ENCODE measurements around the gene TMEM184B. TPM values are rescaled to one million over a fixed set of nuclear protein-coding genes. Genes with fewer than 3 reads are reported as not detected.
A peak's percentile ranks its signal among the peaks of the same experiment; 100 is the strongest.

Gene TMEM184B
- total RNA-seq, 4 donors from 2014 or later = 18.7 to 88.4 (median 41.1) TPM

- no peak for DNase-seq
- H3K27me3 ChIP-seq = no peaks in the 10 kb centered on the region
- TF ChIP-seq POLR2A (IDR thresholded peaks at IDR 0.05) = no peak
- TF ChIP-seq POLR2AphosphoS5 (IDR thresholded peaks at IDR 0.05) = peak in 1 of 3 donors; percentile 37
- no peak for TF ChIP-seq CTCF (IDR thresholded peaks at IDR 0.05)
- H3K36me3 ChIP-seq = no peaks in the 10 kb centered on the region
- WGBS, 2 donors (ENCODE audit: low coverage in 1 of 2) = 41 to 46% methylated on average over 14 of the region's 14 CpGs
- H3K27ac ChIP-seq = peak overlapping the region; percentile 80 to 88 (median 88)
- in situ Hi-C loops (cut with MboI; ENCODE audit: low pct_ligation_motif_present in 1 of 4, low pct_unique_long_range_greater_than_20kb in 1 of 4, low sequenced_read_pairs in 3 of 4) = no loop called here
- peak overlapping the region in 2 of 4 donors; percentile 3 to 38 for H3K4me3 ChIP-seq
- no peaks in the 10 kb centered on the region for H3K9me3 ChIP-seq
- peaks cover 27 to 58% (median 52%) of the 10 kb centered on the region in 4 donors for H3K4me1 ChIP-seq
- intact Hi-C loops (cut with DNase I; ENCODE audit: low total_unique reads) = no loop called here
These were observed 15.6 kb downstream of the TMEM184B start for GRCh38 chr22:38257181-38257580.

GRCh38 chr22:38255697-38256096 lies 17.1 kb downstream of the TMEM184B start:
- in situ Hi-C loops (cut with MboI; ENCODE audit: low pct_ligation_motif_present in 1 of 4, low pct_unique_long_range_greater_than_20kb in 1 of 4, low sequenced_read_pairs in 3 of 4) = no loop called here
- H3K9me3 ChIP-seq = no peaks in the 10 kb centered on the region
- intact Hi-C loops (cut with DNase I; ENCODE audit: low total_unique reads) = no loop called here
- no peaks in the 10 kb centered on the region for H3K27me3 ChIP-seq
- no peak for DNase-seq
- no peaks in the 10 kb centered on the region for H3K36me3 ChIP-seq
- no peak overlapping the region for H3K4me3 ChIP-seq
- WGBS, 2 donors (ENCODE audit: low coverage in 1 of 2) = 93% methylated on average over 2 of the region's 2 CpGs; no CpG with 5 or more reads in 1 of the 2 donors
- peaks cover 20 to 50% (median 42%) of the 10 kb centered on the region in 4 donors for H3K4me1 ChIP-seq
- peak overlapping the region in 2 of 4 donors; percentile 80 to 87 for H3K27ac ChIP-seq
- no peak for TF ChIP-seq EP300 (IDR thresholded peaks at IDR 0.05; ENCODE audit: low read depth)
- TF ChIP-seq CTCF (IDR thresholded peaks at IDR 0.05) = no peak
- TF ChIP-seq POLR2AphosphoS5 (IDR thresholded peaks at IDR 0.05) = no peak
- TF ChIP-seq POLR2A (IDR thresholded peaks at IDR 0.05) = no peak

GRCh38 chr22:38251341-38251692 lies 21.5 kb downstream of the TMEM184B start:
- 76 to 100% methylated on average over 1 to 7 of the region's 7 CpGs for WGBS, 2 donors (ENCODE audit: low coverage in 1 of 2)
- peaks cover 10 to 17% (median 11%) of the 10 kb centered on the region in 4 donors for H3K4me1 ChIP-seq
- H3K4me3 ChIP-seq = no peak overlapping the region
- TF ChIP-seq EP300 (IDR thresholded peaks at IDR 0.05; ENCODE audit: low read depth) (no peak), CTCF (IDR thresholded peaks at IDR 0.05) (no peak), POLR2AphosphoS5 (IDR thresholded peaks at IDR 0.05) (no peak), POLR2A (IDR thresholded peaks at IDR 0.05) (no peak)
- in situ Hi-C loops (cut with MboI; ENCODE audit: low pct_ligation_motif_present in 1 of 4, low pct_unique_long_range_greater_than_20kb in 1 of 4, low sequenced_read_pairs in 3 of 4) = no loop called here
- H3K36me3 ChIP-seq = no peaks in the 10 kb centered on the region
- intact Hi-C loops (cut with DNase I; ENCODE audit: low total_unique reads) = no loop called here
- H3K9me3 ChIP-seq = no peaks in the 10 kb centered on the region
- H3K27ac ChIP-seq = peak overlapping the region in 2 of 4 donors; percentile 23 to 35
- DNase-seq = no peak
- no peaks in the 10 kb centered on the region for H3K27me3 ChIP-seq

GRCh38 chr22:38250643-38251340 lies 22.0 kb downstream of the TMEM184B start:
- H3K27ac ChIP-seq = peak overlapping the region in 2 of 4 donors; percentile 6 to 23
- in situ Hi-C loops (cut with MboI; ENCODE audit: low pct_ligation_motif_present in 1 of 4, low pct_unique_long_range_greater_than_20kb in 1 of 4, low sequenced_read_pairs in 3 of 4) = no loop called here
- H3K9me3 ChIP-seq = no peaks in the 10 kb centered on the region
- H3K4me1 ChIP-seq = peaks cover 8 to 16% (median 11%) of the 10 kb centered on the region in 4 donors
- H3K27me3 ChIP-seq = no peaks in the 10 kb centered on the region
- TF ChIP-seq EP300 (IDR thresholded peaks at IDR 0.05; ENCODE audit: low read depth) (no peak), POLR2AphosphoS5 (IDR thresholded peaks at IDR 0.05) (no peak), POLR2A (IDR thresholded peaks at IDR 0.05) (no peak), CTCF (IDR thresholded peaks at IDR 0.05) (no peak)
- WGBS, 2 donors (ENCODE audit: low coverage in 1 of 2) = 69 to 77% methylated on average over 7 to 13 of the region's 13 CpGs
- intact Hi-C loops (cut with DNase I; ENCODE audit: low total_unique reads) = no loop called here
- H3K4me3 ChIP-seq = no peak overlapping the region
- H3K36me3 ChIP-seq = peaks cover 0 to 3% (median 0%) of the 10 kb centered on the region in 4 donors
- DNase-seq = no peak
